Naive thymus-derived CD4-positive, alpha-beta T cell (primary cell): Measurements from ENCODE around the gene RETN. TPM values are rescaled to one million over a fixed set of nuclear protein-coding genes. Genes with fewer than 3 reads are reported as not detected.
A peak's percentile ranks its signal among the peaks of the same experiment; 100 is the strongest.

ENCODE experiments used
- ATAC-seq: fragments of 150-1000 bp; cut with Tn5 transposase; 2 replicates; pipeline ENCODE4 v1.10.0; 2021; ENCODE audit warnings: mild to moderate bottlenecking, moderate library complexity
- CTCF ChIA-PET: fragments of 350-600 bp; sonication (Branson Sonifier 250); formaldehyde crosslinking; loops from one replicate; lab custom pipeline; 2021; ENCODE audit warnings: antibody characterized with exemption; lab: Charles Lee
- POLR2A ChIA-PET: fragments of 350-600 bp; sonication (Branson Sonifier 250); formaldehyde crosslinking; loops from one replicate; lab custom pipeline; 2021; ENCODE audit warnings: antibody characterized with exemption, inconsistent platforms; lab: Charles Lee
- DNase-seq, 9 donors: peaks; one replicate each; pipeline versions ENCODE4 v3.0.0 to v3.0.0-alpha.2; 2020 to 2022; ENCODE audit warnings: mixed read lengths in 1 of 9
- H3K27ac ChIP-seq: one replicate; pipeline ENCODE4 v1.7.0; 2013; ENCODE audit warnings: mild to moderate bottlenecking, low read depth, low read length, moderate library complexity
- H3K27me3 ChIP-seq, 2 donors: one replicate each; pipeline ENCODE4 v1.7.0; 2013; ENCODE audit warnings: low read length in 2 of 2, mild to moderate bottlenecking in 2 of 2, moderate library complexity in 2 of 2; ENCODE audit not compliant: control insufficient read depth in 2 of 2, insufficient read depth in 2 of 2
- H3K36me3 ChIP-seq, 3 experiments: 1 replicate in 2 of 3; 2 replicates in 1 of 3; pipeline ENCODE4 v1.7.0; 2013; ENCODE audit warnings: low read length in 3 of 3, mild to moderate bottlenecking in 3 of 3, moderate library complexity in 1 of 3; ENCODE audit not compliant: insufficient read depth in 3 of 3, control insufficient read depth in 2 of 3
- H3K4me1 ChIP-seq, 2 donors: one replicate each; pipeline ENCODE4 v1.7.0; 2013; ENCODE audit warnings: low read length in 2 of 2, mild to moderate bottlenecking in 2 of 2, moderate library complexity in 1 of 2; ENCODE audit not compliant: control insufficient read depth in 2 of 2, insufficient read depth in 2 of 2
- H3K4me3 ChIP-seq: 2 replicates; pipeline ENCODE4 v1.7.0; 2013; ENCODE audit warnings: mild to moderate bottlenecking, low read length
- H3K9me3 ChIP-seq, 3 experiments: 1 replicate in 2 of 3; 2 replicates in 1 of 3; pipeline ENCODE4 v1.7.0; 2013; ENCODE audit warnings: low read length in 3 of 3; ENCODE audit not compliant: control insufficient read depth in 2 of 3
- H3K27ac Mint-ChIP-seq, 9 donors: one replicate each; pipeline ENCODE4 v1.8.0; 2020 to 2022; ENCODE audit warnings: mixed read lengths in 9 of 9, mild to moderate bottlenecking in 8 of 9, moderate library complexity in 5 of 9, inconsistent platforms in 2 of 9
- H3K27me3 Mint-ChIP-seq, 5 donors: one replicate each; pipeline ENCODE4 v1.8.0; 2021 to 2022; ENCODE audit warnings: mixed read lengths in 5 of 5, mild to moderate bottlenecking in 1 of 5
- H3K36me3 Mint-ChIP-seq, 5 donors: one replicate each; pipeline ENCODE4 v1.8.0; 2020 to 2022; ENCODE audit warnings: mixed read lengths in 5 of 5, mild to moderate bottlenecking in 3 of 5, inconsistent platforms in 1 of 5
- H3K4me1 Mint-ChIP-seq, 7 donors: one replicate each; pipeline ENCODE4 v1.8.0; 2020 to 2022; ENCODE audit warnings: mixed read lengths in 7 of 7, mild to moderate bottlenecking in 3 of 7, inconsistent platforms in 1 of 7
- H3K4me3 Mint-ChIP-seq, 10 donors: one replicate each; pipeline ENCODE4 v1.8.0; 2020 to 2022; ENCODE audit warnings: mild to moderate bottlenecking in 10 of 10, mixed read lengths in 10 of 10, moderate library complexity in 6 of 10, inconsistent platforms in 2 of 10
- H3K9me3 Mint-ChIP-seq, 11 donors: one replicate each; pipeline ENCODE4 v1.8.0; 2020 to 2022; ENCODE audit warnings: mixed read lengths in 11 of 11, mild to moderate bottlenecking in 4 of 11, inconsistent platforms in 1 of 11, moderate library complexity in 1 of 11
- intact Hi-C, 2 donors: fragments of 100-400 bp; cut with micrococcal nuclease; formaldehyde crosslinking; loops; one replicate each; pipeline ENCODE4 v1.15.1; 2023
- polyA plus RNA-seq, 2 donors: library from polyadenylated mRNA; unstranded; fragments of 300-500 nt; fragmentation: Illumina TruSeq; gene quantifications; one replicate each; pipeline ENCODE4 v1.2.3, GENCODE V29; 2021
- total RNA-seq, 6 experiments: library from RNA in 5 of 6; stranded (reverse) in 5 of 6; gene quantifications; 1 replicate in 5 of 6; 2 replicates in 1 of 6; pipeline ENCODE4 v1.2.3 and lab custom pipeline; 2021 to 2026

Gene RETN
- total and polyA plus RNA-seq, 7 experiments from 2014 or later = 3.4 TPM; not detected in 6

DNA sequence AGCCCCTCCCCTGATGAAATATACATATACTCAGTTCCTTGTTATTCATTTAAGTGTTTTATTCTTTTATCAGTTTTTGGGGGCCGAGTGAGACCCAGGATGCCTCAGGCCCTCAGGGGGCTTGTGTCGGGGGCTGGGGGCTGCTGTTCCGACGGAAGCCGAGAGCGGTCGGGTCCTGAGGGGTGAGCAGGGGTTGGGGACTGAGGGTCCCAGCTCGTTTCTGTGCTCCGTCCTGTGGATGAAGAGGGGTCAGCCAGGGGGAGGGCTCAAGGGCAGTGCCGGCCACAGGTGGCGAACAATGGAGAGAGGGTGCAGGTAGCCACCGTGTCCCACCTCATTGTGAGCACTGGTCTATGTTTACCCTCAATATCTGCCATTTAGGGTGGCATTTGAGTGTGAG is 37.3 kb upstream of the RETN start:
- Mint-ChIP-seq H3K27ac (peak overlapping the region in 2 of 9 donors; percentile 9 to 43), H3K9me3 (peaks cover 0 to 3% (median 0%) of the 10 kb centered on the region in 11 donors), H3K36me3 (peaks cover 0 to 14% (median 6%) of the 10 kb centered on the region in 5 donors), H3K4me1 (peaks cover 32 to 70% (median 49%) of the 10 kb centered on the region in 7 donors), H3K27me3 (no peaks in the 10 kb centered on the region), H3K4me3 (peak overlapping the region in 5 of 10 donors; percentile 19 to 69 (median 21))
- no peak for DNase-seq
- intact Hi-C loops = no loop called here
- H3K27ac ChIP-seq = no peak overlapping the region
- H3K4me3 ChIP-seq = no peak overlapping the region
- ATAC-seq = no peak
- ChIA-PET CTCF (interaction anchor here (0.6 kb wide), 1 partner anchor 251 kb away, joined by 3 read pairs; no protein-coding TSS in a partner anchor), POLR2A (interaction anchor here (1.0 to 1.1 kb wide), 2 partner anchors 9 to 11 kb away, joined by 3 to 5 read pairs; no protein-coding TSS in a partner anchor)
- H3K4me1 ChIP-seq = peaks cover 29% of the 10 kb centered on the region in 2 donors
- peaks cover 0 to 32% (median 6%) of the 10 kb centered on the region in 3 experiments for H3K36me3 ChIP-seq
- H3K27me3 ChIP-seq = no peaks in the 10 kb centered on the region
- no peaks in the 10 kb centered on the region for H3K9me3 ChIP-seq

DNA sequence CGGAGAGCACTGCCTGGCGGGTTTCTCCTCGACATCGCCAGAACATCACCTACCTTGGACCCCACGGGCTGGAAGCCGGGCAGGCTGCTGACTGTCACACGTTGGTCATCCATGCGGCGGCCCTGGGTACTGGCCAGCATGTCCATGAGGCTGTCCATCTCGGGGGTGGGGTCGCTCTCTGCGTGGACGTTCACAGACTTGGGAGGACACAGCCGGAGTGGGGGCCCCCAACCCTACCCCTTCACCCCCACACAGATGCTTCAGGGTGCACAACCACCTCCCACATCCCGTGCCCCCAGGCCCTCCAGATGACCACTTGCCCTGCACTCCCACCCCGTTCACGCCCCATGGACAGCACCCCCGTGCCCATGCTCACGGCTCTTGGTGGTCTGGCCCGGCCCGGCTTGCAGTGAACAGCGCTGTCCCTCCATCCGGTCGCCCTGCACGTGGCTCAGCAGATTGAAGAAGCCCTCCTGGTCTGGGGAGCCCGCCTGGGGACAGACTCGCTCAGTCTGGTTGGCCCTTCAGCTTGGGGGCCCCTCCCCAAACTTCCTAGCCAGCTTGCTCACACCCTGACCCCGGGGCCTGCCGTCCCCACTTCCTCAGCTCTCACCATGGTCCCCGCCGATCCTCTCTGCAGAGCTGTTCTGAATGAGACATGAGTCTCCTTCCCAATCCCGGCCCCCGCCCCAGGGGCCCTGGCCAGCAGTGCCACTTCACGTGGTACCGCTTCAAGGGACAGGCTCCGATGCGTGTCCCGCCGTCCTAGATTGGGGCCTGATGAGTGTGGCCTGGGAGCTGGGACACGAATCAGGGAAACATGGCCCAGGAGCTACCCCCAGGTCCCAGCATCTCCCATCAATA is 36.3 kb upstream of the RETN start:
- DNase-seq (no peak), ATAC-seq (no peak)
- intact Hi-C loops = no loop called here
- H3K9me3 ChIP-seq = no peaks in the 10 kb centered on the region
- peaks cover 31 to 33% of the 10 kb centered on the region in 2 donors for H3K4me1 ChIP-seq
- H3K27me3 Mint-ChIP-seq = no peaks in the 10 kb centered on the region
- peaks cover 0 to 22% (median 0%) of the 10 kb centered on the region in 3 experiments for H3K36me3 ChIP-seq
- H3K27ac Mint-ChIP-seq = no peak overlapping the region
- peaks cover 0 to 3% (median 0%) of the 10 kb centered on the region in 11 donors for H3K9me3 Mint-ChIP-seq
- H3K4me3 Mint-ChIP-seq = peak overlapping the region in 1 of 10 donors; percentile 63
- no peaks in the 10 kb centered on the region for H3K27me3 ChIP-seq
- H3K36me3 Mint-ChIP-seq = peaks cover 0 to 10% (median 5%) of the 10 kb centered on the region in 5 donors
- ChIA-PET POLR2A (interaction anchor here (1.0 kb wide), 1 partner anchor 10 kb away, joined by 5 read pairs; no protein-coding TSS in a partner anchor), CTCF (no interaction called here)
- peaks cover 32 to 68% (median 46%) of the 10 kb centered on the region in 7 donors for H3K4me1 Mint-ChIP-seq
- H3K4me3 ChIP-seq = no peak overlapping the region
- H3K27ac ChIP-seq = no peak overlapping the region

DNA sequence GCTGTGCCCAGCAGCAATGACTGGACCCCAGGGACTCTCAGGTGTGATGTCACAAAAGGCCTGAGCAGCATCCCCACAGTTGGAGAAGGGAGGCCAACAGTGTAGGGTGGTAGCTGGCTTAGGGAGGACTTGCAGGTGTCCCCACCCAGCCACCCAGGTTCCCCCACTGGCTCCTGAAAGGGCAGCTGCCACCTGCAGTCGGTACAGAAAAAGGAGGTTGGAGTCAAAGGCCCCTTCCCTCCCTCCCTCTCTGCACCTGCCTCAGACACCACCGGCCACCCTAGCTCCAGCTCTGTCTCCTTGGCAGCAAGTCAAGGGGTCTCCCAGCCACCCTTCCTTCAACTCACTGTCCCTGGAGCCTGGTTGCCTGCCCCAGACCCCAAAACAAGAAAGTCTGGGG is 35.2 kb upstream of the RETN start, which contains the start of gene PCP2:
Gene PCP2 (minus strand): TSS at position 22 of the 400 bp plus-strand sequence. CDS start 262 bp downstream, outside the sequence.
- Histone ChIP-seq H3K4me1 (peaks cover 22 to 29% of the 10 kb centered on the region in 2 donors), H3K36me3 (peaks cover 0 to 19% (median 0%) of the 10 kb centered on the region in 3 experiments), H3K27me3 (no peaks in the 10 kb centered on the region), H3K9me3 (no peaks in the 10 kb centered on the region), H3K4me3 (no peak within 1 kb of the TSS), H3K27ac (no peak within 1 kb of the TSS)
- Mint-ChIP-seq H3K4me1 (peaks cover 25 to 66% (median 42%) of the 10 kb centered on the region in 7 donors), H3K27ac (peak within 1 kb of the TSS in 3 of 9 donors; percentile 59 to 76 (median 67)), H3K27me3 (no peaks in the 10 kb centered on the region), H3K9me3 (peaks cover 0 to 3% (median 0%) of the 10 kb centered on the region in 11 donors), H3K4me3 (peak within 1 kb of the TSS in 4 of 10 donors; percentile 7 to 75 (median 37)), H3K36me3 (peaks cover 0 to 10% (median 5%) of the 10 kb centered on the region in 5 donors)
- DNase-seq = no peak
- CTCF ChIA-PET = no interaction called here
- no peak for ATAC-seq
- intact Hi-C loops = no loop called here
- POLR2A ChIA-PET = interaction anchor here (0.5 kb wide), 1 partner anchor 103 kb away, joined by 6 read pairs; no protein-coding TSS in a partner anchor

DNA sequence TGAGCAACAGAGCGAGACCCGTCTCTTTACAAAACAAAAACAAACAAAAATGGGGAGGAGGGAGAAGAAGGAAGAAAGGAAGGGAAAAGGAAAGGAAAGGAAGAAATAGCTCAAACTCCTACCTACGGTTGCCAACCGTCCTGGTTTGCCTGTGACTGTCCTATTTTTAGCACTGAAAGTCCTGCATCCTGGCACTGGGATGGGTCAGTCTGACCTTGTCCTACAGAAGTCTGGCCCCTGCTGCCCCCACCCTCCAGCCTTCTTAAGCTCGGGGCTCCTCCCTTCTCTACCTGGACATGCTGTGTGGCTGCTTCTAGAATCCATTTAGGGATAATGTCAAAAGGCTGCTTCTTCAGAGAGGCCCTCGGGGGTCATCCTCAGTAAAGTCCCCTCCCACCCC is 33.2 kb upstream of the RETN start:
- DNase-seq (no peak), ATAC-seq (no peak)
- H3K4me3 Mint-ChIP-seq = peak overlapping the region; percentile 51 to 87 (median 80)
- Histone ChIP-seq H3K9me3 (no peaks in the 10 kb centered on the region), H3K27me3 (no peaks in the 10 kb centered on the region), H3K4me3 (no peak overlapping the region), H3K36me3 (peaks cover 0 to 28% (median 0%) of the 10 kb centered on the region in 3 experiments), H3K27ac (no peak overlapping the region), H3K4me1 (peaks cover 13 to 22% of the 10 kb centered on the region in 2 donors)
- no peaks in the 10 kb centered on the region for H3K27me3 Mint-ChIP-seq
- ChIA-PET POLR2A (interaction anchor here (0.9 to 1.6 kb wide), 3 partner anchors 10 to 34 kb away, joined by 3 to 4 read pairs (median 3); no protein-coding TSS in a partner anchor), CTCF (interaction anchor here (1.0 to 1.4 kb wide), 3 partner anchors 16 to 67 kb away, joined by 3 to 5 read pairs (median 4); partner anchors contain the start of gene TRAPPC5)
- peak overlapping the region in 8 of 9 donors; percentile 41 to 89 (median 78) for H3K27ac Mint-ChIP-seq
- peaks cover 15 to 58% (median 36%) of the 10 kb centered on the region in 7 donors for H3K4me1 Mint-ChIP-seq
- peaks cover 0 to 5% (median 0%) of the 10 kb centered on the region in 11 donors for H3K9me3 Mint-ChIP-seq
- peaks cover 0 to 13% (median 8%) of the 10 kb centered on the region in 5 donors for H3K36me3 Mint-ChIP-seq
- intact Hi-C loops = loop anchor here in 1 of 2 donors (1.0 kb wide), 1 partner anchor 194 kb away; no protein-coding TSS in a partner anchor

DNA sequence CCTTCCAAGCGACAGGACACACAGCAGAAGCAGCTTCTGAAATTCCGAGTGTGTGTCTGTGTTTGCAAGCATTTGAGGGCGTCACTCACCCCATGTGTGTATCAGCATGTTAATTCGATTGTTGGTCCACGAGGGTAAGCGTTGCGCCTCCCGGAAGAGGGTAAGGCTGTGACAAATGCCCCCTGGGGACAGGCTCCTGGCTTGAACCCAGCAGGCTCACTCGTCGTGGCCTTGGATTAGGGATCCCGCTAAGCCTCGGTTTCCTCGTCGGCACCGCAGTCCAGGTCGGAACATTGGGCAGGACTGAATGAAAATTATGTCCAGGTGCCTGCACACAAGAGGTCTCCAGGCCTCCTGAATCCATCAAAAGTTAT is 32.5 kb upstream of the RETN start:
- peak overlapping the region; percentile 89 for H3K27ac ChIP-seq
- intact Hi-C loops = loop anchor here in 1 of 2 donors (1.0 kb wide), 1 partner anchor 193 kb away; no protein-coding TSS in a partner anchor
- peaks cover 0 to 35% (median 0%) of the 10 kb centered on the region in 3 experiments for H3K36me3 ChIP-seq
- peaks cover 10 to 20% of the 10 kb centered on the region in 2 donors for H3K4me1 ChIP-seq
- Mint-ChIP-seq H3K4me3 (peak overlapping the region; percentile 75 to 89 (median 82)), H3K4me1 (peaks cover 15 to 53% (median 31%) of the 10 kb centered on the region in 7 donors), H3K36me3 (peaks cover 0 to 13% (median 8%) of the 10 kb centered on the region in 5 donors), H3K27me3 (no peaks in the 10 kb centered on the region), H3K9me3 (peaks cover 0 to 5% (median 0%) of the 10 kb centered on the region in 11 donors), H3K27ac (peak overlapping the region in 8 of 9 donors; percentile 80 to 92 (median 86))
- H3K27me3 ChIP-seq = no peaks in the 10 kb centered on the region
- CTCF ChIA-PET = interaction anchor here (1.4 kb wide), 1 partner anchor 44 kb away, joined by 5 read pairs; the partner anchor contains the start of gene TRAPPC5
- DNase-seq = no peak
- peak overlapping the region; percentile 81 for H3K4me3 ChIP-seq
- POLR2A ChIA-PET = interaction anchor here (0.9 to 1.6 kb wide), 2 partner anchors 9 to 11 kb away, joined by 3 to 4 read pairs; no protein-coding TSS in a partner anchor
- no peak for ATAC-seq
- no peaks in the 10 kb centered on the region for H3K9me3 ChIP-seq
